BE2C (cell line): ENCODE results near the gene PTCSC3.
"Not testable (repeated sequence)": the region's sequence is repeated elsewhere in the genome, so short reads cannot be mapped to it uniquely, and the experiment has no call there.

Experiments
- DNase-seq: peaks from one replicate; pipeline ENCODE4 v3.0.0-alpha.2; 2020
- H3K27me3 ChIP-seq: fragments of 250-450 bp; sonication (Bioruptor Pico); 2 replicates; pipeline ENCODE4 v1.5.1; 2020; ENCODE audit warnings: mild to moderate bottlenecking
- H3K36me3 ChIP-seq: fragments of 250-450 bp; sonication (Bioruptor Pico); 2 replicates; pipeline ENCODE4 v1.5.1; 2020; ENCODE audit warnings: mild to moderate bottlenecking
- H3K4me1 ChIP-seq: fragments of 250-450 bp; sonication (Bioruptor Pico); 2 replicates; pipeline ENCODE4 v1.5.1; 2020
- H3K4me3 ChIP-seq: 2 replicates; pipeline ENCODE4 v1.5.1; 2011; ENCODE audit warnings: low read depth, low read length
- H3K9me3 ChIP-seq: fragments of 250-450 bp; sonication (Bioruptor Pico); 2 replicates; pipeline ENCODE4 v1.5.1; 2020
- TF ChIP-seq, protein P1 (sequence below): IDR thresholded peaks from 2 replicates; pipeline ENCODE4 v1.5.1; 2012; ENCODE audit warnings: mild to moderate bottlenecking, low read depth, low read length

The PTCSC3 gene

DNA sequence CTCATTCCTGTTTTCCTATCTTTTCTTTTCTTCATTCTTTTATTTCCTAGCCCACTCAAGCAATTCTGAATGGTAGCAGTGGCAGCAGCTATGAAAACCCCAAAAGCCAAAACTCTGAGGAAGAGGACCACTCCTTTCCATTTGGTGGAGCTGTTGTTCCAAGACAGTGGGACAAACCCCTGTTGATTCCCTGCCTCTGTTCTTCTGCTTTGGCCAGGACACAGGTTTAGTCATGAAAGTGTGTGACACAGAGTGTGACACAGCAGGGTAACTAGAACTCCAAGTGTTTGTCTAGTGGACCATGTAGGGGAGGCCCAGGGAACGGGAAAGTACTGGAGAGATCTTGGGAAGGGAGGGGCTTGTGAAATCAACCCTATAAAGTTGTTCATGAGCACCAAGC lies 71.1 kb downstream of the PTCSC3 start:
- DNase-seq: no peak
- H3K36me3 ChIP-seq: no peaks in the 10 kb centered on the region
- no peaks in the 10 kb centered on the region for H3K4me1 ChIP-seq
- TF ChIP-seq, protein P1, sequence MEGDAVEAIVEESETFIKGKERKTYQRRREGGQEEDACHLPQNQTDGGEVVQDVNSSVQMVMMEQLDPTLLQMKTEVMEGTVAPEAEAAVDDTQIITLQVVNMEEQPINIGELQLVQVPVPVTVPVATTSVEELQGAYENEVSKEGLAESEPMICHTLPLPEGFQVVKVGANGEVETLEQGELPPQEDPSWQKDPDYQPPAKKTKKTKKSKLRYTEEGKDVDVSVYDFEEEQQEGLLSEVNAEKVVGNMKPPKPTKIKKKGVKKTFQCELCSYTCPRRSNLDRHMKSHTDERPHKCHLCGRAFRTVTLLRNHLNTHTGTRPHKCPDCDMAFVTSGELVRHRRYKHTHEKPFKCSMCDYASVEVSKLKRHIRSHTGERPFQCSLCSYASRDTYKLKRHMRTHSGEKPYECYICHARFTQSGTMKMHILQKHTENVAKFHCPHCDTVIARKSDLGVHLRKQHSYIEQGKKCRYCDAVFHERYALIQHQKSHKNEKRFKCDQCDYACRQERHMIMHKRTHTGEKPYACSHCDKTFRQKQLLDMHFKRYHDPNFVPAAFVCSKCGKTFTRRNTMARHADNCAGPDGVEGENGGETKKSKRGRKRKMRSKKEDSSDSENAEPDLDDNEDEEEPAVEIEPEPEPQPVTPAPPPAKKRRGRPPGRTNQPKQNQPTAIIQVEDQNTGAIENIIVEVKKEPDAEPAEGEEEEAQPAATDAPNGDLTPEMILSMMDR: no peak
- peaks cover 61% of the 10 kb centered on the region for H3K27me3 ChIP-seq
- no peak overlapping the region for H3K4me3 ChIP-seq
- H3K9me3 ChIP-seq: no peaks in the 10 kb centered on the region

DNA sequence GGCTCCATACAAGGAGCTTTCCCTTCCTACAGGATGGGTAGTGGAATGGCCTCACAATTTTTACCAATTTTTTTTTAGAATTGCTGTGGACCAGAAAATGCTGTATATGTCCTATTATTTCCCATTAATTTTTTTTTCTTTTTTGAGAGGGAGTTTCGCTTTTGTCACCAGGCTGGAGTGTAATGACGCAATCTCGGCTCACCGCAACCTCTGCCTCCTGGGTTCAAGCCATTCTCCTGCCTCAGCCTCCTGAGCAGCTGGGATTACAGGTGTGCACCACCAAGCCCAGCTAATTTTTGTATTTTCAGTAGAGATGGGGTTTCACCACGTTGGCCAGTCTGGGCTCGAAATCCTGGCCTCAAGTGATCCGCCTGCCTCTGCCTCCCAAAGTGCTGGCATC lies 72.3 kb downstream of the PTCSC3 start:
- peaks cover 61% of the 10 kb centered on the region for H3K27me3 ChIP-seq
- not testable (repeated sequence) for H3K9me3 ChIP-seq, DNase-seq, H3K36me3 ChIP-seq, H3K4me3 ChIP-seq, H3K4me1 ChIP-seq

DNA sequence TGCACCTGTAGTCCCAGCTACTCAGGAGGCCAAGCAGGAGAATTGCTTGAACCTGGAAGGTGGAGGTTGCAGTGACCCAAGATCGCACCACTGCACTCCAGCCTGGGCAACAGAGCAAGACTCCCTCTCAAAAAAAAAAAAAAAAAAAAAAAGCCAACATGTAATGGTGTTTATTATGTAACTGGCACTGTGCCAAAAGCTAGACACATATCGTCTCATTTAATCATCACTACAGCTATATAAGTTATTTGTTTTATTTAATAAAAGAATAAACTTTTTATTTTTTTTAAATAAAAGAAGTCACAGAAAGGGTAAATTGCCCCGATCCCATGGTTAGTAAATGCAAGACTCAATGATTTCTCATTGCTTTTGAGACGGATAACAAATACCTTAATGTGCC lies 76.9 kb downstream of the PTCSC3 start:
- Histone ChIP-seq H3K4me3 (no peak overlapping the region), H3K36me3 (no peaks in the 10 kb centered on the region), H3K9me3 (no peaks in the 10 kb centered on the region), H3K27me3 (peaks cover 35% of the 10 kb centered on the region), H3K4me1 (no peaks in the 10 kb centered on the region)
- TF ChIP-seq, protein P1: no peak
- DNase-seq: no peak

DNA sequence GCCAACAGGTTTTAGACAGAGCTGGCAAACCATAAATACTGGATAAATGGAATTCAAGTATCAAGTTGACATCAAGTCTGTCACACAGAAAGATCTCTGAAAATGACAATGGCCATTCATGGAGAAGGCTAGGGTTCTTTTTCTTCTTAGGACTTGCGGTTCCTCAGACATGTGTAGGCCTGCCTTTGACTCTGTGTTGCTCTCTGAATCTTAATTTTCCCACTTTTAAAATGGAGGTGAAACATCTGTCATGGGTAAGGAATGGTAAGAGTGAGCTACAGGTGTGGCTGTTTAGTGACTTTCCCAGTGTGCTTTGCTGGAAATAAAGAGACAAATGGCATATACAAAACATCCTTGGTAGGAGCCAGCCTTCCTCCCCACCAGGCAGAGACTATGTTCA lies 79.2 kb downstream of the PTCSC3 start:
- Histone ChIP-seq H3K9me3 (no peaks in the 10 kb centered on the region), H3K27me3 (peaks cover 18% of the 10 kb centered on the region; the same call in 1 of the 2 replicates), H3K4me1 (no peaks in the 10 kb centered on the region), H3K4me3 (no peak overlapping the region), H3K36me3 (no peaks in the 10 kb centered on the region)
- no peak for DNase-seq
- TF ChIP-seq, protein P1: no peak

DNA sequence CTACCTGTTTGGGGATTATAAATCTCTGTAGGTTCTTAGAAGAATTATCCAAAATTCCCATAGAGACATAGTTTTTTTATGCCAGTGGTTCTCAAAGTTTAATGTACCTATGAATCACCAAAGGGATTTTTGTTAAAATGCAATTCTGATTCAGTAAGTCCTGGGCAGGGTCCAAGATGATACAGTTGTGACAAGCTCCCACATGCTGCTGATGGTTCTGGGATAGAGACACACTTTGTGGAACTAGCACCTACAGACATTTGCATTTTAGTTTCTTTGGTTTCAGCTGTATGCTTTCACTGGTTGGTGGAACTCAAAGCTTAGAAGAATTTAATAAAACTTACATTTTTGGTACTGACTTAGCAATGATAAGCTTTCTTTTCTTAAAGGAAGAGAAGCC lies 80.4 kb downstream of the PTCSC3 start:
- Histone ChIP-seq H3K27me3 (peaks cover 11% of the 10 kb centered on the region; the same call in 1 of the 2 replicates), H3K4me1 (peaks cover 7% of the 10 kb centered on the region), H3K4me3 (no peak overlapping the region), H3K9me3 (no peaks in the 10 kb centered on the region), H3K36me3 (no peaks in the 10 kb centered on the region)
- TF ChIP-seq, protein P1: no peak
- no peak for DNase-seq

DNA sequence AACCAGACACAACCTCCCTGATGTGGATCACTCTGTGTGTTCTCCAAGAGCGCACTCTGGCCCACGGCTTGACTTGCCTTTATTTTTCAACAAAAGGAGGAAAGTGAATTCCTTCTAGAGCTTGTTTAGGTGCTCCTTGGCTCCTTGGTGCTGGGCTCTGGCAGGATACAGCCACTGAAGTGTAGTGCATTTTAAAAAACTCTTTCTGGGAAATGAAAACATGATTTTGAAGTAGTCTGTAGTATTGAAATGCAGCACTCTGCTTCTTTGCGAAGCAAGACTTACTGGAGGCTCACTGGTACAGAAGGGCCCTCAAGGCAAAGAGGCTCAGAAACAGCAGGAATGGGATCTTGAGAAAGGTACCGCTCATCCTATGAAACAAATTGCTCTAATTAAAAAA lies 81.6 kb downstream of the PTCSC3 start:
- TF ChIP-seq, protein P1: no peak
- no peak for DNase-seq
- peaks cover under 1% of the 10 kb centered on the region; the same call in 1 of the 2 replicates for H3K27me3 ChIP-seq

DNA sequence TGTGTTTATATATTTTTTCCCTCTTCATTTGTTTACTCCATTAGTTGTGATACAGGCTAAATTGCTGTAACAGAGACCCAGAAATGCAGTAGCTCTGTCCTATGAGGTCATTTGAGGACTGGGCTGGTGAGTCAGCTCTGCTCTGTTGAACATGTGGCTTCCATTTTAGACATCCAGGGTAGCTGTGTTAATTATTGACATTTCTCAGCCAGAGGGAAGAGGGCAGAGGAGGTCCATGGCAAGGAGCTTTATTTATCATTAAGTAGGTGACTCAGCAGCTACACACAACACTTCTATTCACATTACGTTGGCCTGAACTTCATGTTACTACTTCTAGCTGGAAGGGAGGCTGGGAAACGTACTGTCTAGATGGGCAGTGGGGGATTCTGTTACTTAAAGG lies 85.4 kb downstream of the PTCSC3 start:
- Histone ChIP-seq H3K4me3 (no peak overlapping the region), H3K9me3 (no peaks in the 10 kb centered on the region), H3K36me3 (no peaks in the 10 kb centered on the region), H3K27me3 (no peaks in the 10 kb centered on the region), H3K4me1 (peaks cover 13% of the 10 kb centered on the region)
- DNase-seq: peak; percentile 55
- TF ChIP-seq, protein P1: no peak

More for the DNA sequence above, 81.6 kb downstream of the PTCSC3 start:
- H3K4me1 ChIP-seq: peaks cover 11% of the 10 kb centered on the region
- no peaks in the 10 kb centered on the region for H3K9me3 ChIP-seq
- no peaks in the 10 kb centered on the region for H3K36me3 ChIP-seq
- no peak overlapping the region for H3K4me3 ChIP-seq
